Ramos (cell line): ENCODE measurements around the gene LGALS3.

Experiments used
- in situ Hi-C: fragments of 300-500 bp; cut with MboI; formaldehyde crosslinking; loops from one replicate; pipeline ENCODE4 v1.14.3; 2022; ENCODE audit warnings: low sequenced_read_pairs; ENCODE audit not compliant: unreplicated experiment

The LGALS3 gene

DNA sequence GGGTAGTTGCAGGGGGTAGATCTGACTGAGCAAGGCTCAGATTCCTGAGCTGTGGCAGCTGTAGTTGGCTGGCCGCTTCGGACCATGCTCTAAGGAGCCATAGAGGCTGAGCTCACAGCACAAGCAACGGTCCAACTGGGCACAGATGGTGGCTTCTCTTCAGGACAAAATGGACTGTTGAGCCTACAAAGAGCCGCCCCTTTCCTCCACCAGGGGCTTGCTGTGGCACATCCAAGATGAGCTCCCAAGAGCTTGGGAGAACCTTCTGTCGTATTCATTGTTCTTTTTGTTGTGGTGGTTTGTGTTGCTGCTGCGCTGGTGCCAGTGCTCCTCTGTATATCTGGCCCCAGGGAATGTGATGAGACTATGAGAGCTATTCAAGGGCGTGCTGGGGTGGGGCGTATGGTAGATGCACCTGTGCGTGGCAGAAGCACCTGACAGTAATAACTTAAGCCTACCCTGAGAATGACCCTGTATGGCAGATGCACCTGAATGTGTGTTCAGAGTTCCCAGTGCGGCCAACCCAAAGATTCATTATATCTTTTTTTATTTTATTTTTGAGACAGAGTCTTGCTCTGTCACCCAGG, 17.8 kb upstream of the LGALS3 start:
- in situ Hi-C loops, result no loop called here

DNA sequence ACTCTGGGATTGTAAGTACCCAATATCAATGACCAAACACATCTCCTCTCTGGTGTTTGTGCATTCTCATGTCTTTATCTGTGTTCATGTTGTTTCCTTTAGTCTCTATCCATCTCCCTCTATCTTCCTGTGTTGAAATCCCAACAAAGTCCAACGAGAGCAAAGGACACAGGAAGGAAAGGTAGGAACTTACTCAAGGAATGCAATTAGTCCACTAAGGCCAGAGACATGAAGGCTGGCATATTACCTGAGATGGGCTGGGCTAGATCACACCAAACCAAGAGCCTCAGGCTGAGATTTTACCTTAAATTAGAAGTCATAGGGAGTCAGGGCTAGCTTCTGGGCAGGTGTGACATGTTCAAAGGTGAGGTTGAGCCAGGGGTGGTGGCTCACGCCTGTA, 14.3 kb upstream of the LGALS3 start:
- in situ Hi-C loops, result no loop called here

DNA sequence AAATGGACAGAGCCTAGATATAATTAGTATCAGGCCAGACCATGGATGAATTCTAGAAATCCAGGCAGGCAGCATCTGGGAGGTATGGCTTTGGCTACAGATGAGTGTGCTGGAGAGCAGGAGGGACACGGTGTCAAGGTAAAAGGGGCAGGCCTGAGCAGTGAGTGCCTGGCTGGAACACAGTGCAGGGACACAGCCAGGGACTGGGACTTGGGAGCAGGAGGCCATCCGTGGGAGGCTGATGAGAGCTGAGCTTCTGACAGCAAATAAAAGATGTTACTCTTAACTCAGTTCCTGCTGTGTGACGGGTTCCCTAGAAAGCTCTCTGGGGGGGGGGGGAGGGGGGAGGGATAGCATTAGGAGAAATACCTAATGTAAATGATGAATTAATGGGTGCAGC, 13.6 kb upstream of the LGALS3 start:
- in situ Hi-C loops, result no loop called here

DNA sequence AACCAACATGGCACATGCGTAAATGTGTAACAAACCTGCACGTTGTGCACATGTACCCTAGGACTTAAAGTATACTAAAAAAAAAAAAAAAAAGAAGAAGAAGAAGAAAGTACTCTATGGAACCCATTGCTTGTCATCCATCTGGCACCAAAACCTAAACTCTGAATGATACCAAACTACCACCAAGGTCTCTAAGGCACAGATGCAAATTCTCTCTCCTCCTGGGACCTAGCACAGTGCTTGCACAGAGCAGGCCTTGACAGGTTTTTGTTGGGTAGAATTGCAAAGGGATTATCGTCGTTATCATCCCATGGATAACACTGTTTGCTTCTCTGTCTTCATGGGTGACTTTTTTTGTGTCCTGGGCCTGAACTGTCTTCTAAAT, 13.2 kb upstream of the LGALS3 start:
- in situ Hi-C loops, result no loop called here

DNA sequence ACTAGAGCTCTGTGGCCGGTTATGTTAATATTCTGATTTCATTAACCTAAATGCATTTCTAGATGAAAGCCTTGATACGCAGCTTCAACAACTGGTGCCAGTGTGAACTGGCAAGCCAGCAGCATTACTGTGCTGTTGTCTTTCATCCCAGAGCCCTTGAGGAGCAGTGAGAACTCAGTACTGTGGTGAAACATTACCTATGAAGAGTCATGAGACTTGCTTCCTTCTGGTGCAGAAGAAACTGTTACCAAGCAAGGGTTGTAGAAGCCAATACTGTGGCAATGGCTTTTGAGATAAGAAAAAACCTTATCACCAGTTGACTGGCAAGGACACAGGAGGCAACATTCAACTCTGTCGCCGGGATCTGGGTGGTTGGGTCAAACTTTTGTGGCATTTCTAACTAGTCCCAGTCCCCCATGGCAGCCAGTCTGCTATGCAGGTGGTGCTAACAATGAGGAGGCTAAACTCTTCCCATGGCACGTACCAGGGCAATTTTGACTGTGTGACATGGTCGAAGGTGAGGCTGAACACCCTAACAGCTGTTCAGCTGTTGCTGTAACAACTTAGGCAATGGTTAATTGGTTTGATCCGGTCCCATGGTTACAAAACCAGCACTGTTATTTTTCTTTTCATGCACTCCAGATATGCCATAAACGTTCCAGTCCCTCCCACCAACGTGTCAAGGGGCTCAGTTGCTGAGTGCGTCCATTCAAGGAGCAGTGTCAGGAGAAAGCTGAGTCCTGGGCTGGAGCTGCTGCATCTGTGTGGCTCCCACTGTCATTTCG, 12.6 kb upstream of the LGALS3 start:
- in situ Hi-C loops, result no loop called here

DNA sequence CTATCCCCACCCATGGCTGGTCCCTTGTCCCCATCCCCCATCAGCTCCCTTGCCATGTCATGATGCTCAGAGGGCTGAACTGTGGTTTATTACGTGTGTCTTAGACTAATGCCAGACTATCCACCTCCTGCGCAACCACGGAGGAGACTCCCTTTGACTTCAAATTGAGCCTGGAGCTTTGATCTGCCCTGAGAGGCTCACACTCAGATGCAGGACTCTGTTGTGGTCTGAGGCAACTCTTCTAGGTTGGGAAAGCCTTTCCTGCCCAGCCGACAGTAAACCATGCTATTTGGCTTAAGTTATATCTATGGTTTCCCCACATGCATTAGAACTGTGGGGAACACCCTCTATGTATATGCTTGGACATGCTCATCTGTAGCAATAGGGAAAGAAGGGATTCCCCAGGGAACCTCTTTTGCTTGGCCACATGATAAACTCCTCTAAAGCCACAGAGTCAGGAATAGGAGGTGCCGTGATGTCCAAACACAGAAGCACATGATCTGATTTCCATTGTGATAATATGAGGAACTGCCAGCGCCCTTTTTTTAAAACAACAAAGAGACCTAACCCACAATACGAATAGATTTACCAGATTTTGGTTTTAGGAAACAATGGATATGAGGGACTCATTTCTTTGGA, 11.1 kb upstream of the LGALS3 start:
- in situ Hi-C loops, result no loop called here

- in situ Hi-C loops, result no loop called here
Observed at GRCh38 chr14:55118761-55119160, 10.3 kb upstream of the LGALS3 start.

- in situ Hi-C loops, result no loop called here
Observed at GRCh38 chr14:55120571-55121495, 8.2 kb upstream of the LGALS3 start.

- in situ Hi-C loops, result no loop called here
Observed at GRCh38 chr14:55121628-55122439, 7.2 kb upstream of the LGALS3 start.

GRCh38 chr14:55122440-55122986, 6.5 kb upstream of the LGALS3 start:
- in situ Hi-C loops, result no loop called here

DNA sequence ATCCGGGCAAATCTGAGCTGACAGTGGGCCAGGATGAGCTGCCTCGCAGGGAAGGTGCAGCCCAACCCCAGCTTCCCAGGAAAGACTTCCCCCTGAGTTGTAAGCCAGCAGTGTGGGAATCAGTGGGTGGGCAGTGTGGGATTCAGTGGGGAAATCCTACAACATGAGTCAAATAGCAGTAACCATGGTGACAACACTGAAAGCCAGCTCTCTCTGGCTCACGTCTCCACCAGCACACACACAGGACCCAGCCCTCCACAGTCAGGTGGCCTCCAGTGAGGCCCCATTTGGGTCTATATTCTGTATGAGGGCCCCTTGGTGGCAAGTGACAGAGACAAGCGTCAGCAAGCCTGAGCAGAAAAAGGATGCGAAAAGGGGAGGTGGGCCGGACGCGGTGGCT, 6.0 kb upstream of the LGALS3 start:
- in situ Hi-C loops, result no loop called here

GRCh38 chr14:55123852-55124639, 5.0 kb upstream of the LGALS3 start:
- in situ Hi-C loops, result no loop called here

- in situ Hi-C loops, result no loop called here
Observed at GRCh38 chr14:55124774-55125386, 4.2 kb upstream of the LGALS3 start.

DNA sequence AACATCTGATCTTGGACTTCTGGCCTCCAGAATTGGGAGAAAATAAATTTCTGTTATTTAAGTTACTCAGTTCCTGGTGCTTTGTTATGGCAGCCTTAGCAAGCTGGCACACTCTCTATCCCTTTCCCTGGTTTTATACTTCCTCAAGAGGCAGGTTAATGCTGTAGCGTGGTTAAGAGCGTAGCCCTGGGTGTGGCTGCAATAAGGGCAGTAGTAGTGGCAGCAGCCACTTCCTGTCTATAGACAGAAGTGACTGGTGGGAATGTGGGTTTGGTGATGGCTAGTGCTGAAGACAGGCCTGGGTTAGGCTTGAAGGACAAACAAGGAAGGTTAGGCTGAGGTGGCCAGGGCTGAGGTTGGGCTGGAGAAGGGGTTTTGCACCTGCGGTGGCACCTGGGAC, 3.6 kb upstream of the LGALS3 start:
- in situ Hi-C loops, result no loop called here

GRCh38 chr14:55126034-55126433, 3.0 kb upstream of the LGALS3 start:
- in situ Hi-C loops, result no loop called here

DNA sequence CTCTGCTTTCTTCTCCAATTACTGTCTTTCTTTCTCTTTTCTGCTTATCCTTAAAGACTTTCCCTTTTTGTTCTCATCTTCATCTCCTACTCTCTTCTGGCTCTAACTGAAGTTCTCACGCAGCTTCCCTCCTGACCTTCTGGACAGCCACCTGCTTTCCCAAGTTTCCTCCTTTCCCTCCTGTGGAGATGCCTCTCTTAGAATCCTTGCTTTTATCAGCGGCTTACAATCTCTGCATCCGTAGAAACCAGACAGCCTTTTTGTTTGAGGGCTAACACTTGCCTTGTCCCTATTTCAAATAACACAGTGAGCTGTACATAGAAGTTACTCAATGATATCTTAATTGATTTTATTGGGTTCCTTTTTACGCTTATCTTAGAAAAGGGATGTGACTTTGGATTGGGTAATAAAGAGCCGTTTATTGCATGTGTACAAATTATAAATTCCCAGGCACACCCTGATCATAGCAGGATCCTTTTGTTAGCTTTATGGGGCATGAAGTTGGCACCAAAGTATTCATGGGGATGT, 2.1 kb upstream of the LGALS3 start:
- in situ Hi-C loops, result no loop called here

GRCh38 chr14:55127460-55127951, 1.5 kb upstream of the LGALS3 start:
- in situ Hi-C loops, result no loop called here
